Measurements from ENCODE around the gene FOXRED1.
"Not testable (repeated sequence)": the region's sequence is repeated elsewhere in the genome, so short reads cannot be mapped to it uniquely, and the experiment has no call there.

Gene FOXRED1

DNA sequence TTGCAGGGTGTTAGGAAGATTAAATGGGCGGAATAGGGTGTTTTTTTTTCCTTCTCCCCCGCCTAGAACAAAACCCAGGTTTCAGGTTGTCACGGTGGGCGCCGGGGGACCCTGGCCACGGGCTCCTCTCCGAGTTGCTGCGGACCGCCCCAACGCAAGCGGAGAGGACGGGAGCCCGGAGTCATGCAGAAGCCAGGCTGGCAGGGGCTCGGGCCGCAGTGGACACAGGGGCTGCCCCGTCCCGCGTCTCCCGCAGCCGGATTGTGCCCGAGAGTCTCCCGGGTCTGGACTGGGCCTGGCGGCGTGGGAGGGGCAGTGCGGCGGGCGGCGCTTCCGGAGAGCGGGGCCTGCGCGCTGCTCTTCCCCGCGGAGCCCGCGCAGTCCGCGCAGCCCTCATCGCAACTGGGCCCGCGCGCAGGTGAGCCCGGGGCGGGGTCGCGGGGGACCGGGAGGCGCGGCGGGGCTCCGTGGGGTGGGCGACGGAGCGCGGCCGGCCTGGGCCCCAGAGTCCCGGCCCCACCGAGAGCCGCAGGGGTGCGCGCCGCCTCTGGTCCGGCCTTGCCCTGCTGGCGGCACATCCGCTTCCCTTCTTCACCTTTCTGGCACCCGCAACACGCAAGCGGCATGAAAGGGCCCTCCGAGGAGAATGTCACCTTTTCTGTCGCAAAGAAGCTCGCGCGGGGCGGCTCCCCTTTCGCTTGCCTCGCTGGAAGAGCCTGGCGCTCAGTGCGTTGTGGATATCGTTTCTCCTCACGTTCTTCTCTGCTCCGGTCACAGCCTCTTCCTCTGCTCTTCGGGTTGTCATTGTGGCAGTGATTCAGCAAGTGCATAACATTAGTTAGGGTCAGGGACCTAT lies 14.0 kb downstream of the FOXRED1 start, which contains the start of gene TIRAP:
Gene TIRAP (plus strand): TSS at position 358 of the 856 bp plus-strand sequence. CDS start 7,802 bp downstream, outside the sequence.
- H3K4me1 ChIP-seq (ENCODE audit: insufficient read depth, low read length) = no peaks in the 10 kb centered on the region
- H3K36me3 ChIP-seq (ENCODE audit: insufficient read depth, low read length) = no peaks in the 10 kb centered on the region
- peak within 1 kb of the TSS; percentile 75 for H3K9ac ChIP-seq (ENCODE audit: low read depth, low read length)
- no peaks in the 10 kb centered on the region for H3K9me3 ChIP-seq (ENCODE audit: control insufficient read depth, insufficient read depth, low read length)

DNA sequence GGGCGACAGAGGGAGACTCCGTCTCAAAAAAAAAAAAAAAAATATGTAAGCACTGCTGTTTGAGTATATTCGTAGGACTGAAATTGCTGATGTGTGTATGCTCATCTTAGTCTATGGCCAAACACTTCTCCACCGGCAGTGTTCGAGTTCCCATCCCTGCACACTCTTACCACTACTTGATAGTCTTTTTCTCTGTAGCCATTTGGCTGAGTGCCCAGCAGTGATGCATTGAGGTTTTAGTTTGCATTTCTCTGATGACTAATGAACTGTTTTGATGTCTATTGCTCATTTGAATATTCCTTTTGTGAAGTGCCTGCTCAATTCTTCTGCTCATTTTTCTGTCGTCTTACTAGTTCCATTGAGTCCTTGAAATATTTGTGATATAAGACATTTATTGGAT lies 15.9 kb downstream of the FOXRED1 start:
- Histone ChIP-seq H3K9me3 (ENCODE audit: control insufficient read depth, insufficient read depth, low read length) (no peaks in the 10 kb centered on the region), H3K36me3 (ENCODE audit: insufficient read depth, low read length) (no peaks in the 10 kb centered on the region), H3K4me1 (ENCODE audit: insufficient read depth, low read length) (no peaks in the 10 kb centered on the region), H3K9ac (ENCODE audit: low read depth, low read length) (no peak overlapping the region)

DNA sequence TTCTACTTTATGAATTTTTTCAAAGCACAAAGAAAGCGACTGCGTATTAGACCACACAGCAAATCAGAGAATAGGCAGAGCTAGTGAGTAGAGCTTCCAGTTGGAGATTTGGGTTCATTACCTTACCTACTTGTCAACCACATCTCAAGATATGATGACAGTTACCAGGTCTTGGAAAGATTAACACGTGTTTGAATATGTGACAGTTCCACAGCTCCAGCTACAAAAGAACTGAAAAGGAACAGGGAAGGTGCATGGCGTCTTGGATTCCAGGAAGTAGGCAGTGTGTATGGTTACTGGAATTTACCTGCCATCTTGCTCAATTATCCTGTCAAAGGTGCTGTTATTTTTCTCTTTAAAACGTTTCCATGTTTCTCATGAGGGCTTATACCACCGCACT lies 19.3 kb downstream of the FOXRED1 start:
- Histone ChIP-seq H3K9me3 (ENCODE audit: control insufficient read depth, insufficient read depth, low read length) (no peaks in the 10 kb centered on the region), H3K36me3 (ENCODE audit: insufficient read depth, low read length) (no peaks in the 10 kb centered on the region; the same call in 1 of the 2 replicates), H3K4me1 (ENCODE audit: insufficient read depth, low read length) (no peaks in the 10 kb centered on the region), H3K9ac (ENCODE audit: low read depth, low read length) (no peak overlapping the region)

DNA sequence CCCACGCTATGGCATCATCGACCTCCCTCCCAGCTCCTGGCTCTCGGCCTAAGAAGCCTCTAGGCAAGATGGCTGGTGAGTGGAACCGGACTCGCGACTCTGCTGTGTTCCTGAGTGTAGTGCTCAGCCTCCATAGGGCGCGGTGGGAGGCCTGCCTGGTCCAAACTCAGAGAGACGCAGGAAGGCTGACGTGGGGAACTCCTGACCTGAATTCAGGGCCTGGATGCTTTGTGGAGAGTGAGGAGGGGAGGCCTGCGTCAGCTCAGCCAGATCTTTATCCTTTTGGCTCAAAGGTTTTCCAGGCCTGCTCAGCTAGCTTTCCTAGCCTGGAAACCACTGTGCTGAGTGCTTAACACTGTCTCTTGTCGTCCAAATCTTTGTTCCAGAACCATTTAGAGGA lies 21.9 kb downstream of the FOXRED1 start:
- H3K9ac ChIP-seq (ENCODE audit: low read depth, low read length) = no peak overlapping the region
- no peaks in the 10 kb centered on the region for H3K9me3 ChIP-seq (ENCODE audit: control insufficient read depth, insufficient read depth, low read length)
- H3K36me3 ChIP-seq (ENCODE audit: insufficient read depth, low read length) = no peaks in the 10 kb centered on the region; the same call in 1 of the 2 replicates
- no peaks in the 10 kb centered on the region for H3K4me1 ChIP-seq (ENCODE audit: insufficient read depth, low read length)

DNA sequence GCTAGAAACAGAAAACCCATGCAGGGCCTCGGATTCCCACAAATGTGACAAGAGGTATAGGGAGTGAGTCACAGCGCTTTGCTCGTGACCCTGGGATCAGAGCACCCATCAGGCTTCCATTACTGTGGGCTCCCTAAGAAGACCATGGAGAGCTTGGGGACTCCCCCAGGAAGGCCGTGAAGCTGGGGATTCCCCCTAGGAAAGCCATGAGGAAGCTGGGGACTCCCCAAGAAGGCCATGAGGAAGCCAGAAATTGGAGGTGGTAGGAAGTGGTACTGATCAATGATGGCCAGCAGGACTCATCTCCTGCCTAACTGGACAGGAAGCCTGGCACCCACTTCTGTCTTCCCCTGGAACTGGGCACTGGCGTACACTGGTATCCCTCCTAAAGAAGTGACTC lies 24.8 kb downstream of the FOXRED1 start:
- Histone ChIP-seq H3K9me3 (ENCODE audit: control insufficient read depth, insufficient read depth, low read length) (no peaks in the 10 kb centered on the region), H3K36me3 (ENCODE audit: insufficient read depth, low read length) (no peaks in the 10 kb centered on the region; the same call in 1 of the 2 replicates), H3K9ac (ENCODE audit: low read depth, low read length) (no peak overlapping the region), H3K4me1 (ENCODE audit: insufficient read depth, low read length) (no peaks in the 10 kb centered on the region)

DNA sequence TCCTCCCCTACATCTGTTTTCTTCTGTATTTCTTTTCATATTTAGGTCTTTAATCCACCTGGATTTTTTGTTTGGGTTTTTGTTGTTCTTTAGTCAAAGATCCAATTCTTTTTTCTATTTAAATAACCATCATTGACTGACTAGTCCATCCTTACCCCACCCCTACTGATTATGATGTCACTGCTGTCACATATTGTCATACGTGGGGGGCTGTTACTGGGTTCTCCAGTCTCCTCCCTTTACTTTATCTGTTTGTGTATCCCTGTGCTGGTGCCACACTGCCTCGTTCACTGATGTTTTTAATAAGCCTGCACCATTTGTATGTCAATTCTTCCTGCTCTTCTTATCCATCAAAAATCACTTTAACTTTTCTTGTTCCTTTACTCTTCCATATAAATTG lies 28.1 kb downstream of the FOXRED1 start:
- Histone ChIP-seq H3K9me3 (ENCODE audit: control insufficient read depth, insufficient read depth, low read length) (no peaks in the 10 kb centered on the region), H3K36me3 (ENCODE audit: insufficient read depth, low read length) (no peaks in the 10 kb centered on the region; the same call in 1 of the 2 replicates), H3K9ac (ENCODE audit: low read depth, low read length) (no peak overlapping the region), H3K4me1 (ENCODE audit: insufficient read depth, low read length) (no peaks in the 10 kb centered on the region)

DNA sequence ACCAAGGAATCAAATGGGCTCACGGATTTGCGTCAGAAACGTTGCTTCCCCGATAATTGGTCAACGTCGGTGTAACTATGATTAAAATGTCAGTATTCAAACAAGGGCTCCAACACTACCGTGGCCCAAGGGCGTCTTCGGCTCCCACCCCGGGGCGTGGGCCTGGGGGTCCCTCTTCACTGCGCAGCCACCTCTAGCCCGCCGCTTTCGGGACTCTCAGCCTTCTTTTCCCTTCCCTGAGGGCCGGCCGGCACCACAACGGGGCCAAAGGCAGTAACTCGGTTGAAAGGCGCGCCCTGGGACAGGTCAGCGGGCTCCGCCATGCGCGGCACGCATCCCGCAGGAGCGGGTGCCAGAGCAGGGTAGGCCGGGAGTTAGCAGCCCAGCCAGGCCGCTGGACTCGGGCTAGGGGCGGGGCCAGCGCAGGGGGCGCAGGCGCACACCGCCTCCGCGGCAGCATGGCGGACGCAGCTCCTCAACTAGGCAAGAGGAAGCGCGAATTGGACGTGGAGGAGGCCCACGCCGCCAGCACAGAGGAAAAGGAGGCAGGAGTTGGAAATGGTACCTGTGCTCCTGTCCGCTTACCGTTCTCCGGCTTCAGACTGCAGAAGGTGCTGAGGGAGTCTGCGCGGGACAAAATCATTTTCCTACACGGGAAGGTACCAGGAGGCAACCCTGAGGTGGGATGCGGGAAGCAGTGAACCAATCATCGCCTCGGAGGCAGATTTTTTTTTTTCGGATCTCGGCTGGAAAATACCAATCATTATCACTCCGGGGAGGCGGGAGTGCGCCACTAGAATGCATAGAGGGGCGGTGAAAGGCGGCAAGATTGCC lies 34.9 kb downstream of the FOXRED1 start, which contains the start of gene DCPS:
Gene DCPS (plus strand): TSS at position 438 of the 834 bp plus-strand sequence. CDS start 21 bp downstream, at position 459.
- H3K9ac ChIP-seq (ENCODE audit: low read depth, low read length) = peak within 1 kb of the TSS; percentile 86
- H3K9me3 ChIP-seq (ENCODE audit: control insufficient read depth, insufficient read depth, low read length) = no peaks in the 10 kb centered on the region
- no peaks in the 10 kb centered on the region for H3K36me3 ChIP-seq (ENCODE audit: insufficient read depth, low read length)
- H3K4me1 ChIP-seq (ENCODE audit: insufficient read depth, low read length) = no peaks in the 10 kb centered on the region; the same call in 1 of the 2 replicates

DNA sequence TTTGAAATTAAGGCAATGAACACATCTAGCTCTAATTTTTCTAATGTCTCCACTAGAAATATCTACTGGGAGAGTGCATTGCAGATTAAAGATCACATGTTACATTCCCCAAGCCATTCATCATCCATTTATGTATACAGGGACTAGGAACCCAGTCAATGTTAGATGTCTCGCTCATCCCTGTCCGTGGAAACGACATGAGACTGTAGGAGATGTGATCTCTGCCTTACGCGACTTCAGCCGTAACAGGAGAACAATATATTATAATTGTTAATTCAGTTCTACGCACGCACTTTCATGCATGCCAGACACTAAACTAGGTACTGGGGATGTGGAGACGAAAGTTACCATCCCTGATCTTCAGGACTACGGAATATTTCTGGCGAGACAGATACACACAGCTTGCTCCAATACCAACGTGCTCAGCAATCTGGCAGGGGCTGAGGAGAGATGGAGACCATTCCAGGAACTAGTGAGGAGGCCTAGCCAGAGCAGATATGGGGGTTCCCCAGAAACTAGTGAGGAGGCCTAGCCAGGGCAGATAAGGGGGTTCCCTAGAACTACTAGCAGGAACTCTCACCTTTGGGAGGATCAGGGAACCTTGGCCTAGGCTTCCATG lies 35.6 kb downstream of the FOXRED1 start:
- Histone ChIP-seq H3K4me1 (ENCODE audit: insufficient read depth, low read length) (no peaks in the 10 kb centered on the region; the same call in 1 of the 2 replicates), H3K36me3 (ENCODE audit: insufficient read depth, low read length) (no peaks in the 10 kb centered on the region), H3K9me3 (ENCODE audit: control insufficient read depth, insufficient read depth, low read length) (no peaks in the 10 kb centered on the region), H3K9ac (ENCODE audit: low read depth, low read length) (peak overlapping the region; percentile 86)

DNA sequence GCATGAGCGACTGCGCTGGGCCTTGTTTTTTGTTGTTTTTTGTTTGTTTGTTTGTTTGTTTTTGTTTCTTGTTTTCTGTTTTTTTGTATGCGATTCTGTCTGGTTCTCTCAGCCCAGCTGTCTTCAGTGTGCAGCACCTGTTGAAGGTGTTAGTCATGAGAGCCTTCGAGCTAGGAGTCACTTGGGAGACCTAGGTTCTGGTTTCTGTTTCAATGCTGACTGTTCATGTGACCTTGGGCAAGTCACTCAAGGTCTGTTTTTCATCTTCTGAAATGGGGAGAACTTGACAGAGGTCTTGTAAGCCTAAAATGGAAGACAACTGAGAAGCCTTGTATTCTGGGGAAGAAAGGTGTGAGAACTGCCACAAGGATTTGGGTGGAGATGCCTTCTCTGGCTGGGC lies 36.7 kb downstream of the FOXRED1 start:
- Histone ChIP-seq H3K36me3 (ENCODE audit: insufficient read depth, low read length) (no peaks in the 10 kb centered on the region), H3K9ac (ENCODE audit: low read depth, low read length) (no peak overlapping the region), H3K9me3 (ENCODE audit: control insufficient read depth, insufficient read depth, low read length) (no peaks in the 10 kb centered on the region), H3K4me1 (ENCODE audit: insufficient read depth, low read length) (peaks cover 1% of the 10 kb centered on the region; the same call in 1 of the 2 replicates)

DNA sequence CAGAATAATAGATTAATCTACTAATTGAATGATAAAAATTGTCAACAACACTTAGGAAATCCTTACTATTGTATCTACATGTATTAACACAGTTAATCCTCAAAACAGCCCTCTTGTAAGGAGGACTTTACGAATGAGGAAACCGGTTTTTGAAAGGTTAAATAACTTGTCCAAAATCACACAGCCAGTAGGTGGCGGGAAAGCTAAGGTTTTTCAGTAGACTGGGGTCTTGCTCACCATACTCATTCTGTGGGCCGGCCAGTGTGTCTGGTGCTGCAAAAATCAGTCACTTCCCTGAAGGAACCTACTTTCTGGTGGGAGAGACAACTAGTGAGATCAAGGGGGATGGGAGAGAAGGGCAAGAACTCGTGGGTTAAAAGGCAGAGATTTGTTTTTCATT lies 38.8 kb downstream of the FOXRED1 start:
- H3K9me3 ChIP-seq (ENCODE audit: control insufficient read depth, insufficient read depth, low read length) = no peaks in the 10 kb centered on the region
- H3K4me1 ChIP-seq (ENCODE audit: insufficient read depth, low read length) = peaks cover 4% of the 10 kb centered on the region; the same call in 1 of the 2 replicates
- H3K36me3 ChIP-seq (ENCODE audit: insufficient read depth, low read length) = no peaks in the 10 kb centered on the region
- H3K9ac ChIP-seq (ENCODE audit: low read depth, low read length) = no peak overlapping the region

DNA sequence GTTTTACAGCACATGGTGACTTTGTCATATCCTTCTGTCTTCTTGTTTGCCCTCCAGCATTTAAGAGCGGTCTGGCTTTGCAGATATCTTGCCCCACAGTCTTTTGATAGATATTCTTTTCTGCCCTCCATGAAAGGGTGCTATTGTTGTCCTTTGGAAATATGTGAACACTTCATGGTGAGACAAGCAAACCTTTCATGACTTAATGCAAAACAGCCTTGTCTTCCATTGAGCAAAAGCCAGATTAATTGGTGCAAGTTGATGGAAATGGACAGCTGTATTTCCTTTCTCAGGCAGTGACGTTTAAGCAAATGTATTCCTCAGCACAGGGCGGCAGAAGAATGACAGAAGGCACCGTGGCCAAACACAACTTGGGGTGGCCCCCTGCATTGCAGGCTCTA lies 39.3 kb downstream of the FOXRED1 start:
- Histone ChIP-seq H3K9ac (ENCODE audit: low read depth, low read length) (no peak overlapping the region), H3K9me3 (ENCODE audit: control insufficient read depth, insufficient read depth, low read length) (no peaks in the 10 kb centered on the region), H3K36me3 (ENCODE audit: insufficient read depth, low read length) (no peaks in the 10 kb centered on the region), H3K4me1 (ENCODE audit: insufficient read depth, low read length) (peaks cover 4% of the 10 kb centered on the region; the same call in 1 of the 2 replicates)

DNA sequence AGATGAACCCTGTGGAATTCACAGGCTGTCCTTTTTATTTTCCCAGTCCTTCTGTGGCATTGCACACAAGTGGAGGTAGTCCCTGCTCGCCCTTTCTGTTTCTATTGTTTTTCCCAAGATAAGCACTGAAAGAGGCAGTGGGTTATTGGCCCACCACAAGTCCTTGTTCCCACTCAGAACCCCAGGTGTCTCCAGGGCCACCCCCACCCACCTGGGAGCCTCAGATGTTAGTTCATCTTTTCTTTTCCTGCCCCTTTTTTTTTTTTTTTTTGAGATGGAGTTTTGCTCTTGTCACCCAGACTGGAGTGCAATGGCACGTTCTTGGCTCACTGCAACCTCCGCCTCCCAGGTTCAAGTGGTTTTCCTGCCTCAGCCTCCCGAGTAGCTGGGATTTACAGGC lies 39.8 kb downstream of the FOXRED1 start:
- H3K4me1 ChIP-seq (ENCODE audit: insufficient read depth, low read length); H3K9ac ChIP-seq (ENCODE audit: low read depth, low read length); H3K36me3 ChIP-seq (ENCODE audit: insufficient read depth, low read length); H3K9me3 ChIP-seq (ENCODE audit: control insufficient read depth, insufficient read depth, low read length): not testable (repeated sequence)

DNA sequence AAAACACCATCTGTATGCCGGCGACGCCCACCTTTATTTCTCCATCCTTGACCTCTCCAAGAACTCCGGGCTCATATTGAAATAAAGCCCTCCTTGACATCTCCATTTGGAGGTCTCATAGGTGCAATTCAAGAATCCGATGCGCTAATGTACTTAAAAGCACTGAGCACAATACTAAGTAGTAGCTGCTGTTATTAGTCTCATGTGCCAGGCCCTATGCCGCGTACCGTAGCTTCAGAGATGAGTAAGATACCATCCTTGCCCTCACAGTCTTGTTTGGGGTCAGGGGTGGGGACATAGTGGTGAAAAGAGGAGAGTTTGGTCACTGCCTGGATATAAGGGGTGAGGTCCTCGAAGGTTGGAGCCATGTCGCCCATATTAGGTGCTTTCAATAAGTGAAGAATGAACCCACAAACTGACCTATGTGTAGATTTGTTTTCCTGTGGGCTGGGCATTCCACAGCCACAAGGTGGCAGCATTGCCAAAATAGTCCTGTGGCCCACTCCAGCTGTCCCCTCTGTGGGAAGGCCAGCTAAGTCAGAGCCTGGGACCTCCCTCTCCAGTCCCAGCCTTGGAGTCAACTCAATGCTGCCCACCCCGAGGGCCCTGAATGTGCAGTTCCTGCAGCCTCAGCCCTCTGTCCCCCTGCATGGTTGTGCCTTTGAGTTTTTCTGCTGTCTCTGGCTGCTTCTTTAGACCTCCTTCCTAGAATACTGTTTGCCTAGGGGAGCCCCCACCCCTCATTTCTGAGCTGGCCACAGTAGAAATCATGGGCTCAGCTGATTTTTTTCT lies 41.4 kb downstream of the FOXRED1 start:
- H3K4me1 ChIP-seq (ENCODE audit: insufficient read depth, low read length) = peaks cover 4% of the 10 kb centered on the region; the same call in 1 of the 2 replicates
- H3K36me3 ChIP-seq (ENCODE audit: insufficient read depth, low read length) = no peaks in the 10 kb centered on the region
- no peak overlapping the region for H3K9ac ChIP-seq (ENCODE audit: low read depth, low read length)
- no peaks in the 10 kb centered on the region for H3K9me3 ChIP-seq (ENCODE audit: control insufficient read depth, insufficient read depth, low read length)
